NB4 (cell line): ENCODE results near the gene HS6ST3.

Experiments
- POLR2A ChIP-seq: IDR thresholded peaks from 2 replicates; pipeline ENCODE4 v1.6.1; 2011; ENCODE audit warnings: mild to moderate bottlenecking; ENCODE audit not compliant: insufficient read length; ENCODE audit errors: extremely low read depth
- TF ChIP-seq, protein P1 (sequence below): IDR thresholded peaks from one replicate; pipeline ENCODE4 v1.5.1; 2012; ENCODE audit warnings: low read depth, low read length

DNA sequence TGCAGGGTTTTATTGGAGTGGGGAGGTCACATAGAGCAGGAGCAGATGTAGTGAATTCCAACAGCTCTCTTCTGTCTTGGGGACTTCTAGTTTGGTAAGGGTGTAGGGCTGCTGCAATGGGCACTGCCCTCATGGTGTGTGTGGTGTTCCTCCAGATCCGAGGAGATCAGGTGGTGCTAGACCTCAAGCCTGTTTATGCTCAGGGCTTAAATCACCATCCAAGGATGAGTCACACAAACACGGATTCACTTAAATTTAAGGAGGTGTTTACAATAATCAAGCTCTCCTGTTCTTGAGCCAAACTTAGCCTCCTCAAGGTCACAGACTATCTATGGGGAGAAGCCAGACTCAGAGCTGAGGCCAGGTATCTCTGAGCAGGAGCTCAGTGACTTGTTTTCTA, 23.0 kb downstream of the HS6ST3 start:
- TF ChIP-seq, protein P1, sequence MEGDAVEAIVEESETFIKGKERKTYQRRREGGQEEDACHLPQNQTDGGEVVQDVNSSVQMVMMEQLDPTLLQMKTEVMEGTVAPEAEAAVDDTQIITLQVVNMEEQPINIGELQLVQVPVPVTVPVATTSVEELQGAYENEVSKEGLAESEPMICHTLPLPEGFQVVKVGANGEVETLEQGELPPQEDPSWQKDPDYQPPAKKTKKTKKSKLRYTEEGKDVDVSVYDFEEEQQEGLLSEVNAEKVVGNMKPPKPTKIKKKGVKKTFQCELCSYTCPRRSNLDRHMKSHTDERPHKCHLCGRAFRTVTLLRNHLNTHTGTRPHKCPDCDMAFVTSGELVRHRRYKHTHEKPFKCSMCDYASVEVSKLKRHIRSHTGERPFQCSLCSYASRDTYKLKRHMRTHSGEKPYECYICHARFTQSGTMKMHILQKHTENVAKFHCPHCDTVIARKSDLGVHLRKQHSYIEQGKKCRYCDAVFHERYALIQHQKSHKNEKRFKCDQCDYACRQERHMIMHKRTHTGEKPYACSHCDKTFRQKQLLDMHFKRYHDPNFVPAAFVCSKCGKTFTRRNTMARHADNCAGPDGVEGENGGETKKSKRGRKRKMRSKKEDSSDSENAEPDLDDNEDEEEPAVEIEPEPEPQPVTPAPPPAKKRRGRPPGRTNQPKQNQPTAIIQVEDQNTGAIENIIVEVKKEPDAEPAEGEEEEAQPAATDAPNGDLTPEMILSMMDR: no peak
- TF ChIP-seq POLR2A: no peak
